ENCODE measurements around the gene GALNS.
A peak's percentile ranks its signal among the peaks of the same experiment; 100 is the strongest.

GRCh38 chr16:88856828-88857727 is at the start of gene GALNS, which contains the start of gene TRAPPC2L:
- TF ChIP-seq MYBL2 (CRISPR knock-in tag; IDR thresholded peaks at IDR 0.05) (no peak), SP1 (CRISPR knock-in tag; conservative IDR thresholded peaks at IDR 0.05) (peak; percentile 96), NFE2L1 (CRISPR knock-in tag; IDR thresholded peaks at IDR 0.05) (no peak), AFF4 (CRISPR knock-in tag; IDR thresholded peaks at IDR 0.05; ENCODE audit: borderline replicate concordance) (no peak), CBFB (CRISPR knock-in tag; IDR thresholded peaks at IDR 0.05; ENCODE audit: low read depth) (no peak), USF2 (CRISPR knock-in tag; IDR thresholded peaks at IDR 0.05) (peak; percentile 100), CTCF (IDR thresholded peaks at IDR 0.05) (no peak), GABPB1 (CRISPR knock-in tag; IDR thresholded peaks at IDR 0.05) (peak; percentile 30; the same call in 1 of the 2 replicates), ATF3 (CRISPR knock-in tag; conservative IDR thresholded peaks at IDR 0.05) (no peak), ZNF138 (CRISPR knock-in tag; conservative IDR thresholded peaks at IDR 0.05) (no peak), NR3C1 (CRISPR knock-in tag; conservative IDR thresholded peaks at IDR 0.05; ENCODE audit: low read depth) (no peak), CREB1 (CRISPR knock-in tag; IDR thresholded peaks at IDR 0.05) (no peak), JUN (CRISPR knock-in tag; IDR thresholded peaks at IDR 0.05) (peak; percentile 59; the same call in 1 of the 2 replicates)
- TF ChIP-seq, protein P1, sequence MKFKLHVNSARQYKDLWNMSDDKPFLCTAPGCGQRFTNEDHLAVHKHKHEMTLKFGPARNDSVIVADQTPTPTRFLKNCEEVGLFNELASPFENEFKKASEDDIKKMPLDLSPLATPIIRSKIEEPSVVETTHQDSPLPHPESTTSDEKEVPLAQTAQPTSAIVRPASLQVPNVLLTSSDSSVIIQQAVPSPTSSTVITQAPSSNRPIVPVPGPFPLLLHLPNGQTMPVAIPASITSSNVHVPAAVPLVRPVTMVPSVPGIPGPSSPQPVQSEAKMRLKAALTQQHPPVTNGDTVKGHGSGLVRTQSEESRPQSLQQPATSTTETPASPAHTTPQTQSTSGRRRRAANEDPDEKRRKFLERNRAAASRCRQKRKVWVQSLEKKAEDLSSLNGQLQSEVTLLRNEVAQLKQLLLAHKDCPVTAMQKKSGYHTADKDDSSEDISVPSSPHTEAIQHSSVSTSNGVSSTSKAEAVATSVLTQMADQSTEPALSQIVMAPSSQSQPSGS (CRISPR knock-in tag; IDR thresholded peaks at IDR 0.05; ENCODE audit: borderline replicate concordance, low read depth), result no peak
